ENCODE measurements around the gene ABCA6.

ABCA6 gene

GRCh38 chr17:69159418-69159817, 17.7 kb upstream of the ABCA6 start:
- no peak overlapping the region for H3K4me3 ChIP-seq (ENCODE audit: low read depth in 1 of 2, low read length in 2 of 2)
- DNase-seq: no peak
- no peak for ATAC-seq (ENCODE audit: insufficient read depth, low read depth)

GRCh38 chr17:69154267-69154666, 12.6 kb upstream of the ABCA6 start:
- H2AFZ ChIP-seq (ENCODE audit: low read depth, low read length): no peak overlapping the region
- ATAC-seq (ENCODE audit: insufficient read depth, low read depth): no peak

More at GRCh38 chr17:69159418-69159817, 17.7 kb upstream of the ABCA6 start:
- no peaks in the 10 kb centered on the region for H4K20me1 ChIP-seq (ENCODE audit: insufficient read depth, low read length)
- no peak overlapping the region for H3K27ac ChIP-seq (ENCODE audit: low read length)
- no peaks in the 10 kb centered on the region for H3K79me2 ChIP-seq (ENCODE audit: insufficient read depth, low read length)
- H3K4me2 ChIP-seq (ENCODE audit: insufficient read depth, low read length): no peak overlapping the region
- H3K4me1 ChIP-seq (ENCODE audit: insufficient read depth, low read length): no peaks in the 10 kb centered on the region
- no peaks in the 10 kb centered on the region for H3K36me3 ChIP-seq (ENCODE audit: insufficient read depth, low read length)
- no peaks in the 10 kb centered on the region for H3K9me3 ChIP-seq (ENCODE audit: insufficient read depth, low read length, severe bottlenecking)
- TF ChIP-seq EZH2 (IDR thresholded peaks at IDR 0.05; ENCODE audit: borderline replicate concordance, low read depth, low read length, severe bottlenecking): no peak
- no peak for TF ChIP-seq CTCF (IDR thresholded peaks at IDR 0.05; ENCODE audit: borderline replicate concordance, extremely low read depth, low read length, poor library complexity, severe bottlenecking)
- no peak overlapping the region for H3K9ac ChIP-seq (ENCODE audit: low read depth, low read length)
- H3K27me3 ChIP-seq (ENCODE audit: insufficient read depth, low read length, poor library complexity): no peaks in the 10 kb centered on the region
- H2AFZ ChIP-seq (ENCODE audit: low read depth, low read length): no peak overlapping the region

GRCh38 chr17:69150333-69150732, 8.6 kb upstream of the ABCA6 start:
- Histone ChIP-seq H3K36me3 (ENCODE audit: insufficient read depth, low read length) (no peaks in the 10 kb centered on the region), H3K27ac (ENCODE audit: low read length) (no peak overlapping the region), H3K9me3 (ENCODE audit: insufficient read depth, low read length, severe bottlenecking) (no peaks in the 10 kb centered on the region), H4K20me1 (ENCODE audit: insufficient read depth, low read length) (no peaks in the 10 kb centered on the region), H3K4me3 (ENCODE audit: low read depth in 1 of 2, low read length in 2 of 2) (no peak overlapping the region), H3K4me2 (ENCODE audit: insufficient read depth, low read length) (no peak overlapping the region), H2AFZ (ENCODE audit: low read depth, low read length) (no peak overlapping the region), H3K79me2 (ENCODE audit: insufficient read depth, low read length) (no peaks in the 10 kb centered on the region), H3K4me1 (ENCODE audit: insufficient read depth, low read length) (no peaks in the 10 kb centered on the region), H3K27me3 (ENCODE audit: insufficient read depth, low read length, poor library complexity) (peaks cover 2% of the 10 kb centered on the region), H3K9ac (ENCODE audit: low read depth, low read length) (no peak overlapping the region)
- DNase-seq (no peak), ATAC-seq (ENCODE audit: insufficient read depth, low read depth) (no peak)
- TF ChIP-seq CTCF (IDR thresholded peaks at IDR 0.05; ENCODE audit: borderline replicate concordance, extremely low read depth, low read length, poor library complexity, severe bottlenecking): no peak
- no peak for TF ChIP-seq EZH2 (IDR thresholded peaks at IDR 0.05; ENCODE audit: borderline replicate concordance, low read depth, low read length, severe bottlenecking)

More at GRCh38 chr17:69154267-69154666, 12.6 kb upstream of the ABCA6 start:
- Histone ChIP-seq H3K36me3 (ENCODE audit: insufficient read depth, low read length) (no peaks in the 10 kb centered on the region), H3K4me2 (ENCODE audit: insufficient read depth, low read length) (no peak overlapping the region), H3K4me3 (ENCODE audit: low read depth in 1 of 2, low read length in 2 of 2) (no peak overlapping the region), H3K4me1 (ENCODE audit: insufficient read depth, low read length) (no peaks in the 10 kb centered on the region), H3K9ac (ENCODE audit: low read depth, low read length) (no peak overlapping the region), H3K79me2 (ENCODE audit: insufficient read depth, low read length) (no peaks in the 10 kb centered on the region), H3K27me3 (ENCODE audit: insufficient read depth, low read length, poor library complexity) (peaks cover 2% of the 10 kb centered on the region), H3K27ac (ENCODE audit: low read length) (no peak overlapping the region), H4K20me1 (ENCODE audit: insufficient read depth, low read length) (no peaks in the 10 kb centered on the region), H3K9me3 (ENCODE audit: insufficient read depth, low read length, severe bottlenecking) (no peaks in the 10 kb centered on the region)
- no peak for TF ChIP-seq EZH2 (IDR thresholded peaks at IDR 0.05; ENCODE audit: borderline replicate concordance, low read depth, low read length, severe bottlenecking)
- TF ChIP-seq CTCF (IDR thresholded peaks at IDR 0.05; ENCODE audit: borderline replicate concordance, extremely low read depth, low read length, poor library complexity, severe bottlenecking): no peak
- DNase-seq: no peak

- no peak overlapping the region for H3K9ac ChIP-seq (ENCODE audit: low read depth, low read length)
- H3K9me3 ChIP-seq (ENCODE audit: insufficient read depth, low read length, severe bottlenecking): no peaks in the 10 kb centered on the region
- no peaks in the 10 kb centered on the region for H3K4me1 ChIP-seq (ENCODE audit: insufficient read depth, low read length)
- no peak for TF ChIP-seq EZH2 (IDR thresholded peaks at IDR 0.05; ENCODE audit: borderline replicate concordance, low read depth, low read length, severe bottlenecking)
- no peak for TF ChIP-seq CTCF (IDR thresholded peaks at IDR 0.05; ENCODE audit: borderline replicate concordance, extremely low read depth, low read length, poor library complexity, severe bottlenecking)
- H2AFZ ChIP-seq (ENCODE audit: low read depth, low read length): no peak overlapping the region
- no peak for ATAC-seq (ENCODE audit: insufficient read depth, low read depth)
- H3K79me2 ChIP-seq (ENCODE audit: insufficient read depth, low read length): no peaks in the 10 kb centered on the region
- H3K4me2 ChIP-seq (ENCODE audit: insufficient read depth, low read length): no peak overlapping the region
- no peak overlapping the region for H3K27ac ChIP-seq (ENCODE audit: low read length)
- H3K27me3 ChIP-seq (ENCODE audit: insufficient read depth, low read length, poor library complexity): peaks cover 2% of the 10 kb centered on the region
- H4K20me1 ChIP-seq (ENCODE audit: insufficient read depth, low read length): no peaks in the 10 kb centered on the region
- no peaks in the 10 kb centered on the region for H3K36me3 ChIP-seq (ENCODE audit: insufficient read depth, low read length)
- no peak for DNase-seq
- no peak overlapping the region for H3K4me3 ChIP-seq (ENCODE audit: low read depth in 1 of 2, low read length in 2 of 2)
Observed at GRCh38 chr17:69147460-69147859, 5.8 kb upstream of the ABCA6 start.

Data from DND-41 (cell line).